ENCODE data around the gene OR4F6. TPM values are rescaled to one million over a fixed set of nuclear protein-coding genes. Genes with fewer than 3 reads are reported as not detected.
"Not testable (repeated sequence)": the region's sequence is repeated elsewhere in the genome, so short reads cannot be mapped to it uniquely, and the experiment has no call there.

Gene OR4F6
- total and polyA plus RNA-seq, 4 donors, result not detected

- H3K9ac ChIP-seq (ENCODE audit: low read depth in 1 of 2, low read length in 2 of 2), result no peak overlapping the region
These were observed 37.4 kb upstream of the OR4F6 start for GRCh38 chr15:101765772-101766456.

GRCh38 chr15:101767083-101767640, 36.1 kb upstream of the OR4F6 start:
- not testable (repeated sequence) for H3K4me3 ChIP-seq (ENCODE audit: low read depth in 1 of 3, low read length in 3 of 3); H3K27me3 ChIP-seq (ENCODE audit: control insufficient read depth in 4 of 4, insufficient read depth in 4 of 4, low read length in 3 of 4); H3K9me3 ChIP-seq (ENCODE audit: control insufficient read depth in 4 of 4, low read length in 3 of 4); H3K9ac ChIP-seq (ENCODE audit: low read depth in 1 of 2, low read length in 2 of 2); H3K27ac ChIP-seq (ENCODE audit: low read depth in 1 of 2, low read length in 2 of 2); H3K4me1 ChIP-seq (ENCODE audit: control insufficient read depth in 4 of 4, insufficient read depth in 4 of 4, low read length in 3 of 4); H3K36me3 ChIP-seq (ENCODE audit: control insufficient read depth in 4 of 4, insufficient read depth in 3 of 4, low read depth in 1 of 4, low read length in 3 of 4); DNase-seq (ENCODE audit: low spot score)
- WGBS, result 80% methylated on average over 8 of the region's 11 CpGs

More at GRCh38 chr15:101765772-101766456, 37.4 kb upstream of the OR4F6 start:
- no peaks in the 10 kb centered on the region for H3K4me1 ChIP-seq (ENCODE audit: control insufficient read depth in 4 of 4, insufficient read depth in 4 of 4, low read length in 3 of 4)
- 91% methylated on average over 15 of the region's 15 CpGs for WGBS
- TF ChIP-seq HNF4G (IDR thresholded peaks at IDR 0.05), result no peak
- no peak for TF ChIP-seq NR2F2 (IDR thresholded peaks at IDR 0.05)
- no peak for TF ChIP-seq SP1 (IDR thresholded peaks at IDR 0.05)
- TF ChIP-seq RXRA (IDR thresholded peaks at IDR 0.05), result no peak
- TF ChIP-seq EGR1 (IDR thresholded peaks at IDR 0.05; ENCODE audit: low read depth in 2 of 2), result no peak
- TF ChIP-seq FOXA2 (IDR thresholded peaks at IDR 0.05), result no peak
- TF ChIP-seq HNF4A (conservative IDR thresholded peaks at IDR 0.05), result no peak
- TF ChIP-seq RAD21 (IDR thresholded peaks at IDR 0.05), result no peak
- TF ChIP-seq TAF1 (conservative IDR thresholded peaks at IDR 0.05), result no peak
- TF ChIP-seq MAX (IDR thresholded peaks at IDR 0.05), result no peak
- TF ChIP-seq REST (IDR thresholded peaks at IDR 0.05), result no peak
- no peak for TF ChIP-seq ZBTB33 (IDR thresholded peaks at IDR 0.05)
- H3K4me3 ChIP-seq (ENCODE audit: low read depth in 1 of 3, low read length in 3 of 3), result no peak overlapping the region
- H3K9me3 ChIP-seq (ENCODE audit: control insufficient read depth in 4 of 4, low read length in 3 of 4), result peaks cover 0 to 4% (median 1%) of the 10 kb centered on the region in 4 donors
- H3K27ac ChIP-seq (ENCODE audit: low read depth in 1 of 2, low read length in 2 of 2), result no peak overlapping the region
- H3K27me3 ChIP-seq (ENCODE audit: control insufficient read depth in 4 of 4, insufficient read depth in 4 of 4, low read length in 3 of 4), result no peaks in the 10 kb centered on the region
- no peak for DNase-seq (ENCODE audit: low spot score)
- H3K36me3 ChIP-seq (ENCODE audit: control insufficient read depth in 4 of 4, insufficient read depth in 3 of 4, low read depth in 1 of 4, low read length in 3 of 4), result no peaks in the 10 kb centered on the region

GRCh38 chr15:101772921-101773320, 30.4 kb upstream of the OR4F6 start:
- DNase-seq (ENCODE audit: low spot score), result no peak
- Histone ChIP-seq H3K9me3 (ENCODE audit: control insufficient read depth in 4 of 4, low read length in 3 of 4) (no peaks in the 10 kb centered on the region), H3K4me1 (ENCODE audit: control insufficient read depth in 4 of 4, insufficient read depth in 4 of 4, low read length in 3 of 4) (no peaks in the 10 kb centered on the region), H3K36me3 (ENCODE audit: control insufficient read depth in 4 of 4, insufficient read depth in 3 of 4, low read depth in 1 of 4, low read length in 3 of 4) (no peaks in the 10 kb centered on the region), H3K27me3 (ENCODE audit: control insufficient read depth in 4 of 4, insufficient read depth in 4 of 4, low read length in 3 of 4) (no peaks in the 10 kb centered on the region), H3K9ac (ENCODE audit: low read depth in 1 of 2, low read length in 2 of 2) (no peak overlapping the region), H3K4me3 (ENCODE audit: low read depth in 1 of 3, low read length in 3 of 3) (no peak overlapping the region), H3K27ac (ENCODE audit: low read depth in 1 of 2, low read length in 2 of 2) (no peak overlapping the region)
- WGBS, result 91% methylated on average over 8 of the region's 8 CpGs
- no peak for TF ChIP-seq HNF4A (conservative IDR thresholded peaks at IDR 0.05)

All from liver (tissue), 9 donors.